ENCODE results near the gene DAP. TPM values are rescaled to one million over a fixed set of nuclear protein-coding genes. Genes with fewer than 3 reads are reported as not detected.

The DAP gene
- total and polyA plus RNA-seq, 10 of the 15 experiments (the other 5 are each of a cell fraction or from before 2014, with no cell fraction given) = 12.9 to 130 (median 49.9) TPM

DNA sequence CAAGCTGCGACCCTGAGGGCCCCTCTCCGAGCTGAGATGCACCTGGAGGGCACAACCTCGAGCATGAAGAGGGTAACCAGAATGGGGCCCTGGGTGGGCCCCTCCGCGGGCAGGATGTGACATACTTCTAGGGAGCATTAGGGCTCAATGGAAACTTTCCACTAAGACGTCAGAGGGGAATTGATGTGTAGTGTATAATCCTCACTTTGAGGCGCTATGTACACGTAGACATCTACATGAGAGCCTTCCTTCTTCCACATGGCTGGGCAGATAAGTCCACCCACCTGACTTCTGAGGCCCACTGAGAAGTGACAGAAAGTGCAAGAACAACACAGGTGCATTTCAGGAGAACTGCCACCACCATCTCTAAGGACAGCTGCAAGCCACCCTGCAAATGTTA lies 61.0 kb downstream of the DAP start (continued):
- TF ChIP-seq, protein P1, sequence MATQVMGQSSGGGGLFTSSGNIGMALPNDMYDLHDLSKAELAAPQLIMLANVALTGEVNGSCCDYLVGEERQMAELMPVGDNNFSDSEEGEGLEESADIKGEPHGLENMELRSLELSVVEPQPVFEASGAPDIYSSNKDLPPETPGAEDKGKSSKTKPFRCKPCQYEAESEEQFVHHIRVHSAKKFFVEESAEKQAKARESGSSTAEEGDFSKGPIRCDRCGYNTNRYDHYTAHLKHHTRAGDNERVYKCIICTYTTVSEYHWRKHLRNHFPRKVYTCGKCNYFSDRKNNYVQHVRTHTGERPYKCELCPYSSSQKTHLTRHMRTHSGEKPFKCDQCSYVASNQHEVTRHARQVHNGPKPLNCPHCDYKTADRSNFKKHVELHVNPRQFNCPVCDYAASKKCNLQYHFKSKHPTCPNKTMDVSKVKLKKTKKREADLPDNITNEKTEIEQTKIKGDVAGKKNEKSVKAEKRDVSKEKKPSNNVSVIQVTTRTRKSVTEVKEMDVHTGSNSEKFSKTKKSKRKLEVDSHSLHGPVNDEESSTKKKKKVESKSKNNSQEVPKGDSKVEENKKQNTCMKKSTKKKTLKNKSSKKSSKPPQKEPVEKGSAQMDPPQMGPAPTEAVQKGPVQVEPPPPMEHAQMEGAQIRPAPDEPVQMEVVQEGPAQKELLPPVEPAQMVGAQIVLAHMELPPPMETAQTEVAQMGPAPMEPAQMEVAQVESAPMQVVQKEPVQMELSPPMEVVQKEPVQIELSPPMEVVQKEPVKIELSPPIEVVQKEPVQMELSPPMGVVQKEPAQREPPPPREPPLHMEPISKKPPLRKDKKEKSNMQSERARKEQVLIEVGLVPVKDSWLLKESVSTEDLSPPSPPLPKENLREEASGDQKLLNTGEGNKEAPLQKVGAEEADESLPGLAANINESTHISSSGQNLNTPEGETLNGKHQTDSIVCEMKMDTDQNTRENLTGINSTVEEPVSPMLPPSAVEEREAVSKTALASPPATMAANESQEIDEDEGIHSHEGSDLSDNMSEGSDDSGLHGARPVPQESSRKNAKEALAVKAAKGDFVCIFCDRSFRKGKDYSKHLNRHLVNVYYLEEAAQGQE (IDR thresholded peaks at IDR 0.05; ENCODE audit: low read depth, low read length) = no peak
- TF ChIP-seq IRF4 (IDR thresholded peaks at IDR 0.05; ENCODE audit: low read depth, low read length) = no peak
- TF ChIP-seq PML (IDR thresholded peaks at IDR 0.05; ENCODE audit: low read length) = peak; percentile 37; the same call in 1 of the 2 replicates

DNA sequence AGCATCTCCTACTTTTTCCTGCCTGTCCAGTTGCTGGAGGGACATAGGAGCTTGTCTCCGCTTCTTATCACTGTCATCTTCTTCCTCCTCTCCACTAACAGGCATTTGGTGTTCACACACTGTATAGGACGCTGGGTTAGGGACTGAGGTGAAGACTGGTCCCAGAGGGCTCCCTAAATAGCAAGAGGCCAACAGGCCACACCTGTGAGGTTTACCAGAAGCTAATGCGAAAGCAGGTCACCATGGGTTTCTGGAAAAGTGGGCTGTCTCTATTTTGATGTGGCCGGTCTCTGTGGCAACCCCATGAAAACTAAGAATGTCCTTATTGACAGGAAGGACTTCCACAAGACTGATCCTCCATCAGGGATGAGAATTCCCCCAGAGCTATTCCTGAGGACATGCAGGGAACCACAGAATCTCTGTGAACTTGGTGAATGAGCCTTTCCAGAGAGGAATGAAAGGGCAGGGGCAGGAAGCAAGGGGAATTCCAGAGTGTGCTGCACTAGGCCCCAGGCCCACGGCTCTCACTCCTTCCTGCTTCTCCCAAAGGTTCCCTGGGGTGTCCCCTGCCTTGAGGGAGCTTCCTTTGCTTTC lies 61.7 kb downstream of the DAP start:
- H3K36me3 ChIP-seq (ENCODE audit: control insufficient read depth in 2 of 2, insufficient read depth in 2 of 2, low read length in 1 of 2) = peaks cover 5 to 9% of the 10 kb centered on the region in 2 experiments; a peak in 2 of 4 replicates
- no peak for DNase-seq (ENCODE audit: low read depth, low spot score)
- in situ Hi-C loops (cut with MboI) = loop anchor here (10.0 kb wide), 1 partner anchor 165 kb away; no protein-coding TSS in a partner anchor
- peak in 1 of 2 experiments; percentile 10; a peak in 1 of 4 replicates for TF ChIP-seq BHLHE40 (IDR thresholded peaks at IDR 0.05; ENCODE audit: borderline replicate concordance in 1 of 2, low read depth in 2 of 2, low read length in 1 of 2)
- TF ChIP-seq RELA (IDR thresholded peaks at IDR 0.05; ENCODE audit: borderline replicate concordance, partially characterized antibody) = no peak
- TF ChIP-seq BMI1 (IDR thresholded peaks at IDR 0.05; ENCODE audit: borderline replicate concordance) = 0 out of 2 replicates have a peak, but pooled peaks have one; percentile 30
- no peak; the same call in 1 of the 2 replicates for TF ChIP-seq CBFB (IDR thresholded peaks at IDR 0.05; ENCODE audit: low read depth)
- 0 out of 2 replicates have a peak, but pooled peaks have one; percentile 7 for TF ChIP-seq BCL11A (IDR thresholded peaks at IDR 0.05; ENCODE audit: low read depth, low read length)
- no peak for TF ChIP-seq MLLT1 (IDR thresholded peaks at IDR 0.05)
- no peak for TF ChIP-seq ELK1 (IDR thresholded peaks at IDR 0.05; ENCODE audit: low read depth, low read length)
- peak; percentile 88 for TF ChIP-seq NR2F1 (conservative IDR thresholded peaks at IDR 0.05)
- no peak for TF ChIP-seq KLF5 (IDR thresholded peaks at IDR 0.05; ENCODE audit: partially characterized antibody)
- TF ChIP-seq EED (IDR thresholded peaks at IDR 0.05; ENCODE audit: low read depth) = peak; percentile 81

More for the DNA sequence above, 61.7 kb downstream of the DAP start:
- Histone ChIP-seq H2AFZ (ENCODE audit: control insufficient read depth, low read depth, low read length) (no peak overlapping the region; the same call in 1 of the 2 replicates), H3K27me3 (replicated peaks in 1 of 2; ENCODE audit: control insufficient read depth in 2 of 2, insufficient read depth in 2 of 2, low read length in 1 of 2) (no peaks in the 10 kb centered on the region), H3K9ac (ENCODE audit: control insufficient read depth, insufficient read depth, low read length) (peak overlapping the region; percentile 10; the same call in 1 of the 2 replicates), H4K20me1 (ENCODE audit: control insufficient read depth, insufficient read depth) (no peaks in the 10 kb centered on the region), H3K4me2 (ENCODE audit: control insufficient read depth, insufficient read depth) (peak overlapping the region; percentile 81), H3K4me1 (ENCODE audit: control insufficient read depth, insufficient read depth, low read length) (peaks cover 39% of the 10 kb centered on the region), H3K27ac (ENCODE audit: control insufficient read depth, insufficient read depth) (peak overlapping the region; percentile 80), H3K79me2 (ENCODE audit: control insufficient read depth, insufficient read depth, low read length) (peaks cover 11% of the 10 kb centered on the region), H3K4me3 (no peak overlapping the region), H3K9me3 (replicated peaks; ENCODE audit: control insufficient read depth, insufficient read depth, low read length) (no peaks in the 10 kb centered on the region)
- ChIA-PET POLR2A (interaction anchor here (0.5 to 1.1 kb wide), 2 partner anchors 9 to 60 kb away, joined by 3 to 4 read pairs; no protein-coding TSS in a partner anchor), CTCF (interaction anchor here (0.7 to 4.4 kb wide), 11 partner anchors 8 to 103 kb away, joined by 3 to 16 read pairs (median 5); no protein-coding TSS in a partner anchor), SMC1A (ENCODE audit: uncharacterized antibody, unreplicated experiment) (interaction anchor here (0.9 to 2.7 kb wide), 5 partner anchors 9 to 115 kb away, joined by 3 to 13 read pairs (median 4); no protein-coding TSS in a partner anchor), RAD21 (ENCODE audit: unreplicated experiment) (interaction anchor here (0.9 to 1.5 kb wide), 6 partner anchors 15 to 261 kb away, joined by 3 to 5 read pairs (median 4); no protein-coding TSS in a partner anchor)
- no TSS peak for BruUV-seq (replicated peaks)
- intact Hi-C loops (cut with micrococcal nuclease; ENCODE audit: unreplicated experiment) = loop anchor here (2.0 to 10.0 kb wide), 3 partner anchors 61 to 475 kb away; partner anchors contain the start of gene DAP
- FAIRE-seq (no peak), ATAC-seq (peak; percentile 70)
- 27% methylated on average over 5 of the region's 5 CpGs for WGBS (ENCODE audit: insufficient coverage, insufficient replicate concordance, low lambda C conversion rate, missing lambda C conversion rate)

Measured in GM12878 (cell line).